Thyroid gland (tissue), 4 donors: ENCODE results near the gene STAP2. TPM values are rescaled to one million over a fixed set of nuclear protein-coding genes. Genes with fewer than 3 reads are reported as not detected.

ENCODE experiments used
- DNase-seq, 2 donors: peaks; one replicate each; pipeline ENCODE4 v3.0.0-alpha.2; 2019
- H3K27ac ChIP-seq, 3 donors: fragments of 200-600 bp; sonication (generic); 1 replicate in 2 of 3; 2 replicates in 1 of 3; pipeline ENCODE4 v1.5.1; 2016 to 2019; ENCODE audit warnings: mild to moderate bottlenecking in 1 of 3, moderate library complexity in 1 of 3
- H3K27me3 ChIP-seq: fragments of 200-600 bp; sonication (generic); one replicate; pipeline ENCODE4 v1.5.1; 2019
- H3K36me3 ChIP-seq, 2 donors: fragments of 200-600 bp; sonication (generic); one replicate each; pipeline ENCODE4 v1.5.1; 2016 to 2019
- H3K4me1 ChIP-seq, 2 donors: fragments of 200-600 bp; sonication (generic); one replicate each; pipeline ENCODE4 v1.5.1; 2017 to 2019
- H3K4me3 ChIP-seq, 3 donors: fragments of 200-600 bp; sonication (generic); replicated peaks in 1 of 3; 1 replicate in 2 of 3; 2 replicates in 1 of 3; pipeline ENCODE4 v1.5.1; 2016; ENCODE audit warnings: mild to moderate bottlenecking in 1 of 3
- H3K9me3 ChIP-seq: fragments of 200-600 bp; sonication (generic); one replicate; pipeline ENCODE4 v1.5.1; 2017
- POLR2A ChIP-seq, 2 donors: fragments of 450-650 bp; IDR thresholded peaks; one replicate each; pipeline ENCODE4 v1.6.1; 2017; ENCODE audit warnings: antibody characterized with exemption in 2 of 2, mild to moderate bottlenecking in 2 of 2, moderate library complexity in 1 of 2
- WGBS, 2 donors: methylation state at CpG; one replicate each; pipeline ENCODE4 v1.1.5; 2017; 5-methylcytosine and 5-hydroxymethylcytosine counted together
- intact Hi-C: fragments of 100-400 bp; cut with DNase I; formaldehyde crosslinking; loops from one replicate; pipeline ENCODE4 v1.15.1; 2023
- total RNA-seq, 4 donors: library from RNA; depleted of rRNA; stranded (reverse); fragments of >200 nt; gene quantifications; one replicate each; pipeline ENCODE4 v1.2.3, GENCODE V29; 2016
- TF ChIP-seq, protein P1 (sequence below), 6 experiments: fragments of 200-600 bp in 3 of 6; fragments of 450-650 bp in 3 of 6; sonication (generic) in 3 of 6; IDR thresholded peaks; one replicate each; pipeline ENCODE4 v1.5.1; 2016 to 2019; ENCODE audit warnings: antibody characterized with exemption in 6 of 6, mild to moderate bottlenecking in 2 of 6, inconsistent platforms in 1 of 6, moderate library complexity in 1 of 6

Gene STAP2
- total RNA-seq, 4 donors from 2014 or later: 12.1 to 50.6 (median 29.7) TPM

DNA sequence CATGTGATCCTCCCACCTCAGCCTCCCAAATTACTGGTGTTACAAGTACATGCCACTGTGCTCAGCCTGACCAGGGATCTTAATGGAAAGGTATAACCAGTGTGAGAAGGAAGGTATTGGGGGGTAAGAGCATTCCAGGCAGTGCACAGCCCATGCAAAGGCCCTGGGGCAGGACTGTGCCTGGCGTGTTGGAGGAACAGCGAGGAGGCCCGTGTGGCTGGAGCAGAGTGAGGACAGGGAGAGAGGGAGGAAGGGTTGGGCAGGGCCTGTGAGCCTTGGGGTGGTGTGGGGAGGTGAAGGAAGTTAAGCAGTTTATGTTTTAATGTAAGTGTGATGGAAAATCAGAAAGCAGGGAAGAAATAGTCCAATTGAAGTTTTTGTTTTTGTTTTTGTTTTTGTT lies 38.0 kb downstream of the STAP2 start:
- Histone ChIP-seq H3K9me3 (no peaks in the 10 kb centered on the region), H3K4me1 (no peaks in the 10 kb centered on the region), H3K36me3 (no peaks in the 10 kb centered on the region), H3K4me3 (no peak overlapping the region), H3K27me3 (no peaks in the 10 kb centered on the region), H3K27ac (no peak overlapping the region)
- no peak for DNase-seq
- WGBS, 2 donors: 92% methylated on average over 3 of the region's 3 CpGs
- intact Hi-C loops: no loop called here
- TF ChIP-seq POLR2A (IDR thresholded peaks at IDR 0.05): no peak
- TF ChIP-seq, protein P1, sequence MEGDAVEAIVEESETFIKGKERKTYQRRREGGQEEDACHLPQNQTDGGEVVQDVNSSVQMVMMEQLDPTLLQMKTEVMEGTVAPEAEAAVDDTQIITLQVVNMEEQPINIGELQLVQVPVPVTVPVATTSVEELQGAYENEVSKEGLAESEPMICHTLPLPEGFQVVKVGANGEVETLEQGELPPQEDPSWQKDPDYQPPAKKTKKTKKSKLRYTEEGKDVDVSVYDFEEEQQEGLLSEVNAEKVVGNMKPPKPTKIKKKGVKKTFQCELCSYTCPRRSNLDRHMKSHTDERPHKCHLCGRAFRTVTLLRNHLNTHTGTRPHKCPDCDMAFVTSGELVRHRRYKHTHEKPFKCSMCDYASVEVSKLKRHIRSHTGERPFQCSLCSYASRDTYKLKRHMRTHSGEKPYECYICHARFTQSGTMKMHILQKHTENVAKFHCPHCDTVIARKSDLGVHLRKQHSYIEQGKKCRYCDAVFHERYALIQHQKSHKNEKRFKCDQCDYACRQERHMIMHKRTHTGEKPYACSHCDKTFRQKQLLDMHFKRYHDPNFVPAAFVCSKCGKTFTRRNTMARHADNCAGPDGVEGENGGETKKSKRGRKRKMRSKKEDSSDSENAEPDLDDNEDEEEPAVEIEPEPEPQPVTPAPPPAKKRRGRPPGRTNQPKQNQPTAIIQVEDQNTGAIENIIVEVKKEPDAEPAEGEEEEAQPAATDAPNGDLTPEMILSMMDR (IDR thresholded peaks at IDR 0.05): no peak

DNA sequence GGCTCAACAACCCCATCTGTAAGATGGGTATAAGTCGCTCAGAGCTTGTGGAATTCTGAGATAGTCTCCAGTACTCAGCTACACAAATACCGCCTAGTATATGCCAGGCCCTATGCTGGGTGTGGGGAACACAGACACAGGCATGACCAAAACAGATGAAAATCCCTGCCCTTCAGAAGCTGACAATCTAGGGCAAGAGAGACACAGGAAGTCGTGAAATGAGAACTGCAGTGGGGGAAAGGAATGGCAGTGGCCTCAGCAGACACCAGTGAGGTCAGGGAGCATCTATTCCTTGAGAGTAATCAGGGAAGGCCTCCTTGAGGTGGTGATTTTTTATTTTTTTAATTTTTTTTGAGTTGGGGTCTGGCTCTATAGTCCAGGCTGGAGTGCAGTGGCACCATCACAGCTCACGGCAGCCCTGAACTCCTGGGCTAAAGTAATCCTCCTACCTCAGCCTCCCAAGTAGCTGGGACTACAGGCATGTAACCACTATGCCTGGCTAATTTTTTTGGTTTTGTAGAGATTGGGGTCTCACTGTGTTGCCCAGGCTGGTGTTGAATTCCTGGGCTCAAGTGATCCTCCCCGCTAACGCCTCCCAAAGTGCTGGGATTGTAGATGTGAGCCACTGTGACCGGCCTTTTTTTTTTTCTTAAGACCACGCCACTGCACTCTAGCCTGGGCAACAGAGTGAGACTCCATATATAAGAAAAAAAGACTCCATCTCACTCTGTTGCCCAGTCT lies 39.6 kb downstream of the STAP2 start:
- TF ChIP-seq, protein P1 (IDR thresholded peaks at IDR 0.05): no peak
- TF ChIP-seq POLR2A (IDR thresholded peaks at IDR 0.05): no peak
- H3K27me3 ChIP-seq: no peaks in the 10 kb centered on the region
- H3K4me3 ChIP-seq: no peak overlapping the region
- intact Hi-C loops: no loop called here
- no peaks in the 10 kb centered on the region for H3K4me1 ChIP-seq
- H3K36me3 ChIP-seq: no peaks in the 10 kb centered on the region
- H3K9me3 ChIP-seq: no peaks in the 10 kb centered on the region
- no peak overlapping the region for H3K27ac ChIP-seq
- DNase-seq: no peak
- 80 to 85% methylated on average over 8 of the region's 8 CpGs for WGBS, 2 donors

DNA sequence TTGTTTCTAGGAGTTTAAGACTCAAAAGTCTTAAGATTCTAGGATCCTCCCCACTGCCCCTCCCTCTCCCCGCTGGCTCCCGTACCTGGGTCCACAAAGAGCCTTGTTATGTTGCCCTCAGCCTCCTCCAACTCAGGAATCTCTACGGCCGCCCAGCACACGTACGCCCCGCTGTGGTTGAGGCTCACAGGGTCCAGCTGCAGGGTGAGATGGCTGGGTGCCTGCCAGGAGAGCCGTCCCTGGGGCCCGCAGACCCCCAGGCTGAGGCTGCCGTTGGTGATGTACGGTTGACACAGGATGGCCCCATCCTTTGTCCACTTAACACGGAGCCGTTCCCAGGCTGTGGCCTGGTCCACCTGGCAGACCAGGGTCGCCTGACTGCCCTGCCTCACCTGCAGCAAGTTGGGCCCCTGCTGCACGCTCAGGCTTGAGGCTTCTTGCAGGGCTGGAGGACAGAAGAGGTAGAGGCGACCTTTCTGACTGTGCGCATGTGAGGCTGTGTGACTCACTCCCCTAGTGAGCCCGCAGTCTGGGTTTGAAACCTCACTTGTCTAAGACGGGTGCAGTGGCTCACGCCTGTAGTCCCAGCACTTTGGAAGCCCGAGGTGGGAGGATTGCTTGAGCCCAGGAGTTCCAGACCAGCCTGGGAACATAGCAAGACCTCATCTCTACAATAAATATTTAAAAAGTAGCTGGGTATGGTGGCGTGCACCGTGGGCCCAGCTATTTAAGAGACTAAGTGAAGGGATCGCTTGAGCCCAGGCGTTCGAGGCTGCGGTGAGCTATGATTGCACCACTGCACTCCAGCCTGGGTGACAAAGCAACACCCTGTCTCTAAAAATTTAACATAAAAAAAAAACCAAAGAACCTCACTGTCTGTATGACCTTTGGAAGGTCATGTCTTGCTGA lies 40.5 kb downstream of the STAP2 start:
- no peak for TF ChIP-seq POLR2A (IDR thresholded peaks at IDR 0.05)
- TF ChIP-seq, protein P1 (IDR thresholded peaks at IDR 0.05): no peak
- Histone ChIP-seq H3K4me1 (no peaks in the 10 kb centered on the region), H3K4me3 (no peak overlapping the region), H3K27me3 (no peaks in the 10 kb centered on the region), H3K36me3 (no peaks in the 10 kb centered on the region), H3K27ac (no peak overlapping the region), H3K9me3 (no peaks in the 10 kb centered on the region)
- DNase-seq: no peak
- intact Hi-C loops: no loop called here
- 67 to 69% methylated on average over 18 to 26 of the region's 27 CpGs for WGBS, 2 donors

DNA sequence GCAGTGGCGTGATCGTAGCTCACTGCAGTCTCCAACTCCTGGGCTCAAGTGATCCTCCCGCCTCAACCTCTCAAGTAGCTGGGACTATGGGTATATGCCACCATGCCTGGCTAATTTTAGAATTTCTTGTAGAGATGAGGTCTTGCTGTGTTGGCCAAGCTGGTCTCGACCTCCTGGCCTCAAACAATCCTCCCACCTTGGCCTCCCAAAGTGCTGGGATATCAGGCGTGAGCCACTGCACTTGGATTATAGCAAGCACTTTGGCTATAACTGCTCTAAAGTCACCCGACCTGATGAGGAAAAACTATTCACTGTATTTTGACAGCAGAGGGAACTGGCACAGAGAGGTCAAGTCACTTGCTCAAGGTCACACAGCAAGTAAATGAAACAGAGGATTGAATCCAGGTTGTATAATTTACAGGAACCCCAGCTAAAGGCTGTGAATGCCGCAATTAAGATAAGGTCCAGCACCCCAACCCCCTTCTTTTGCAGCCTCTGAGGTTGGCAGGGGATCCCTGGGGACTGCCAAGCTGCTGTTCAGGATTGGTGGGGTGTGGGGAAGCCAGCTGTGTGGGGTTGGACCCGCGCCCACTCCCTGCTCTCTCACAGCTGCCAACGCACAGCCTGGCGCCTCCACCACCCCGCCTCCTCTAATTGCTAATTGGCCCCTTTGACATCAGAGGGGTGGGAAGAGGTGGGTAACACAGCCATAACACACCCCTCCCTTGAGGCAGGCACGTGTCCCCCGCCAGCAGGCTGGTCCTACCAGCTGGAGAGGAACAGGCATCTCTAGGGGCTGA lies 42.5 kb downstream of the STAP2 start:
- WGBS, 2 donors: 46 to 48% methylated on average over 14 of the region's 14 CpGs
- Histone ChIP-seq H3K4me3 (no peak overlapping the region), H3K4me1 (no peaks in the 10 kb centered on the region), H3K9me3 (no peaks in the 10 kb centered on the region), H3K27ac (no peak overlapping the region), H3K36me3 (no peaks in the 10 kb centered on the region), H3K27me3 (no peaks in the 10 kb centered on the region)
- intact Hi-C loops: no loop called here
- DNase-seq: no peak
- TF ChIP-seq, protein P1 (IDR thresholded peaks at IDR 0.05): no peak
- no peak for TF ChIP-seq POLR2A (IDR thresholded peaks at IDR 0.05)
